ENCODE data around the gene FZR1. TPM values are rescaled to one million over a fixed set of nuclear protein-coding genes. Genes with fewer than 3 reads are reported as not detected.
"Not testable (repeated sequence)": the region's sequence is repeated elsewhere in the genome, so short reads cannot be mapped to it uniquely, and the experiment has no call there.

The FZR1 gene
- total RNA-seq, 1 donor, result 85.6 TPM

- DNase-seq (ENCODE audit: low read depth in 2 of 3, low spot score in 2 of 3), result no peak
Observed at GRCh38 chr19:3563709-3564524, 57.8 kb downstream of the FZR1 start.

DNA sequence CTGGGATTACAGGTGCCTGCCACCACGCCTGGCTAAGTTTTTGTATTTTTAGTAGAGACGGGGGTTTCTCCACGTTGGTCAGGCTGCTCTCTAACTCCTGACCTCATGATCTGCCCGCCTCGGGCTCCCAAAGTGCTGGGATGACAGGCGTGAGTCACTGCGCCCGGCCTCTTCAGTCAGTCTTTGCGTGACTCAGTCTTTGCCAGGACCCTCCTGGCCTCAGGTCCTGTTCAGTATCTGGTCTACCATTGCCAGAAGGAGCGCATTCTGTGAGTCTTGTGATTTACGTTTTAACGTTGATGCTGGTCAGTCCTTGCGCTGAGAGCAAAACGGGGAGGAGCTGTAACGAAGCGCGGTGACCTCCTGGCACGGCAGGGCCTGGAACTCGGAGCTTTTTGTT, 59.0 kb downstream of the FZR1 start:
- DNase-seq (ENCODE audit: low read depth in 2 of 3, low spot score in 2 of 3), result no peak

DNA sequence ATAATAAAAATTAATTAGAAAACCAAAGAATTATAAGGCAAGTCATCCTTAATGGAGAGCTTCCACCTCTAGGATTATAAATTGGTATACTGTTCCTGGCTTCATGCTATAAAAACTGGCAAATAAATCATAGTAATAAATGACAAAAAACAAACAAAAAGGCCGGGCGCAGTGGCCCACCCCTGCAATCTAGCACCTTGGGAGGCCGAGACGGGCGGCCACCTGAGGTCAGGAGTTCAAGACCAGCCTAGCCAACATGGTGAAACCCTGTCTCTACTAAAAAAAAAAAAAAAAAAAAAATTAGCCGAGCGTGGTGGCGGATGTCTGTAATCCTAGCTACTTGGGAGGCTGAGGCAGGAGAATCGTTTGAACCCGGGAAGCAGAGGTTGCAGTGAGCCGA, 63.9 kb downstream of the FZR1 start:
- DNase-seq (ENCODE audit: low read depth in 2 of 3, low spot score in 2 of 3), result not testable (repeated sequence)

DNA sequence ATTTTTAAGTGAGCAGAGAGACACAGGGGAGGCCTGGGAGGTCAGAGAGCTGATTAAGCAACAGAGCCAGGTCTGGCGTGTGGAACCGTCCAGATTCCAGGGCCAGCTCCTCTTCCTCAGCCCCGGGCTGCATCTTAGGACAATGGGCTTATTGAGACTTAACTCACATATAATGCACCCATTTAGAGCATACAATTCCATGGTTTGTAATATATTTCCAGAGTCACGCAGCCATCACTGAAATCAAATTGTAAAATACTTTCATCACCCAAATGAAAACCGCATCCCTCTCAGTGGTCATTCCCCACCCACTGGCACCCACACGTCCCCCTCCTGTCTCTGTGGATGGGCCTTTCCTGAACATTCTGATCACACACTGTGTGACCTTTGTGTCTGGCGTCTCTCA, 64.5 kb downstream of the FZR1 start:
- DNase-seq (ENCODE audit: low read depth in 2 of 3, low spot score in 2 of 3), result no peak

GRCh38 chr19:3572132-3572854, 66.2 kb downstream of the FZR1 start:
- DNase-seq (ENCODE audit: low read depth in 2 of 3, low spot score in 2 of 3), result peak; percentile 97 to 100 (median 100)

DNA sequence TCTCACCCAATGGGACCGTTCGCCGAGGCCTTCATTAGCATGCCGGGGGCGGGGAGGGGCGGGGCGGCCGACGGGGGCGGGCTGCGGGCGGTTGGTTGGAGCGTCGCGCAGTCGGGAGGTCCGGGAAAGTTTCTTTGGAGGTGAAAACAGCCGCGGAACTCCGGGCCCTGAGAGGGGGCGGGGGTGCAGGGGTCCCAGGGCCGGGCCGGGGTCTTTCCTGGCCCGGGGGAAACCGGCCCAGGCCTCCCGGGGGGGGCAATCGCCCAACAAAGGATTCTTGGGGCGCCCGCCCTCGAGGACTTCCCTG, 66.7 kb downstream of the FZR1 start, which contains the start of gene HMG20B:
HMG20B (plus strand) TSS at position 90 of the 307 bp plus-strand sequence. CDS start 366 bp downstream, outside the sequence.
- DNase-seq (ENCODE audit: low read depth in 2 of 3, low spot score in 2 of 3), result no peak

- peak in 1 of 3 donors; percentile 22 for DNase-seq (ENCODE audit: low read depth in 2 of 3, low spot score in 2 of 3)
Observed at GRCh38 chr19:3573162-3573857, 67.2 kb downstream of the FZR1 start.

- peak; percentile 41 to 96 (median 96) for DNase-seq (ENCODE audit: low read depth in 2 of 3, low spot score in 2 of 3)
Observed at GRCh38 chr19:3573858-3574637, 67.9 kb downstream of the FZR1 start.

- DNase-seq (ENCODE audit: low read depth in 2 of 3, low spot score in 2 of 3), result no peak
Observed at GRCh38 chr19:3575260-3575741, 69.2 kb downstream of the FZR1 start.

DNA sequence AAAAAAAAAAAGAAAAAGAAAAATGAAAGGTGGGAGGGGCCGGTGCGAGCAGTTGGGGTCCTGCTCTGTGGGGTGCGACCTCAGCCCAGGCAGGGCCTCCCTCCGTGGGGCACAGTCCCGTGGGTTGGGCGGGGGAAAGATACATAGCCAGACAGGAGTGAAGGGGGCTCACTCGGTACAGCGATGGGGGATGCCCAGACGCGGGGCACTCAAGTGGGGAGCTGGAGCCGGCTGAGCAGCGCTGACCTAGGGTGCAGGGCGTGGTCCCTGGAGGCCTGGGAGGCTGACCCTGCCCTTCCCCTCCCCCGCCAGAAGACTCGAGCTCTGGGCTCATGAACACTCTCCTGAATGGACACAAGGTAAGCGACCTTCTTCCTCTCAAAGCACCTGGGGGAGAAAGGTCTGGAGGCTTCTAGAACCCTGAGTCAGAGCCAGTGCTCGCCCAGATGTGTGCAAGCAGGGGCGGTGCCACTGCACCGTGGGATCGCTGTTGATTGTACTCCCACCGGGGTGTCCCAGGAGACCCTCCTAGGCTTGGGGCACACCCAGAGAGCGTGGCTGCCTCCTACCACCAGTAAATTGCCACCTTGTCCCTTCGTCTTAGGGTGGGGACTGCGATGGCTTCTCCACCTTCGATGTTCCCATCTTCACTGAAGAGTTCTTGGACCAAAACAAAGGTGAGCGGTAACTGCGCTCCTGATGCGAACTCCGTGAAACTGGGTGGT, 70.0 kb downstream of the FZR1 start:
- no peak for DNase-seq (ENCODE audit: low read depth in 2 of 3, low spot score in 2 of 3)

DNA sequence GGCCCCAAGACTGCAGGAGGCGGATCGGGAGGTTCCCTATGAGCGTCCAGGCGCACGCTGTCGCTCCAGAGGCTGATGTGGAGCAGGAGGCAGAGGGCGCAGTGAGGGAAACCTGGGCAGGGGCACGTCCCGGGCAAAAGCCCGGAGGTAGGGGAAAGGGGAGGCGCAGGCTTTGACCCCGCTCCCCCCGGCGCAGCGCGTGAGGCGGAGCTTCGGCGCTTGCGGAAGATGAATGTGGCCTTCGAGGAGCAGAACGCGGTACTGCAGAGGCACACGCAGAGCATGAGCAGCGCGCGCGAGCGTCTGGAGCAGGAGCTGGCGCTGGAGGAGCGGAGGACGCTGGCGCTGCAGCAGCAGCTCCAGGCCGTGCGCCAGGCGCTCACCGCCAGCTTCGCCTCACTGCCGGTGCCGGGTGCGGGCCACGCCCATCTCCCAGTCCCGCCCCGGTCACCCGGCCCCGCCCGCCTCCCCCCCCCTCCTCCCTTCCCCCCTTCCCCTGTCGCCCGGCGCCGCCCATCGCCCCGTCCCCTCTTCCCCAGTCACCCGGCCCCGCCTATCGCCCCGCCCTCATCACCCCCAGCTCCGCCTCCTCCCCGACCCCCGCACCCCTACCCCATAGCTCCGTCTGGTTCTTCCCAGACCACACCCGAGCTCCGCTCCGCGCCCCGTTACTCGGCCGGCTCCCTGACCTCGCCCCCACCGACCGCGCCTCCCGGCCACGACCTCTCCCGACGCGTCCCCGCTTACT, 70.8 kb downstream of the FZR1 start:
- DNase-seq (ENCODE audit: low read depth in 2 of 3, low spot score in 2 of 3), result peak in 1 of 3 donors; percentile 40

GRCh38 chr19:3577723-3578344, 71.7 kb downstream of the FZR1 start:
- DNase-seq (ENCODE audit: low read depth in 2 of 3, low spot score in 2 of 3), result no peak

DNA sequence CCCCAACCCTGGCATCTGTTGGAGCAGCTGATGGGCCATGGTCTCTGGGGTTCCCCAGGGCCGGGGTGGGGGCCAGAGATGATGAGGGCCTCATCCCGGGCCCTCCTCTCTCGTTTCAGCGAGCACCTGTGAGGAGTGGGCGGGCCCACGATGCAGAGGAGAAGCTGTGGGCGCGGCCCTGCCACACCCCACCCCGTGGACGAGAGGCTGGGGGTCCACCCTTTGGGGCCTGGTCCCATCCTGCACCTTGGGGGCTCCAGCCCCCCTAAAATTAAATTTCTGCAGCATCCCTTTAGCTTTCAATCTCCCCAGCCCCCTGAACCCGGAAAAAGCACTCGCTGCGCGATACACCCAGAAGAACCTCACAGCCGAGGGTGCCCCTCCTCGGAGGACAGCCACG, 72.3 kb downstream of the FZR1 start:
- no peak for DNase-seq (ENCODE audit: low read depth in 2 of 3, low spot score in 2 of 3)

DNA sequence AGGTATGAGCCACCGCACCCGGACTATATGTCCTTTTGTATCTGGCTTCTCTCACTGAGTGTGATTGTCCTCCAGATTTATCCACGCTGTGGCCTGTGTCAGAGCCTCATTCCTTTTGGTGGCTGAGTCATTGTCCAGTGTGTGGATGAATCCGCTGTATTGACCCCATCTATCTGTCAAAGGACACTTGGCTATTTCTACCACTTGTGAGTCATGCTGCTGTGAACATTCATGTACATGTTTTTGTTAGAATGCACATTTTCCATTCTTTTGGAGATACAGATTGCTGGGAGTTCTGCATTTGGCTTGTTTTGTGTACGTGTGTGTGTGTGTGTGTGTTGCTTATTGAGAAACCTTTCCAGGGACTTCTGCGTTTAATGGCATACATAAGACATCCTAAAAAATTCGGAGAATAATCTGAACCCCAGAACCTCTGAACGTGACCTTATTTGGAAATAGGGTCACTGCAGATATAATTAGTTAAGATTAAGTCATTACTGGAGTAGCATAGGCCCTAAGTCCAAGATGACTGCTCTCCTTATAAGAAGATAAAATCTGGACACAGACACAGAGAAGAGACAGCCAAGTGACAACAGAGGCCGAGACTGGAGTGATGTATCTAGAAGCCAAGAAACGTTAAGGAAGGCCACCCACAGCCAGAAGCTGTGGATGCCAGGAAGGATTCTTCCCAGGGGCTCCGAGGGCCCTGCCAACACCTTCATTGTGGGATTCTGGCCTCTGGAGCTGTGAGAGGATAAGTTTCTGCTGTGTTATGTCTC, 74.2 kb downstream of the FZR1 start:
- DNase-seq (ENCODE audit: low read depth in 2 of 3, low spot score in 2 of 3), result no peak

DNA sequence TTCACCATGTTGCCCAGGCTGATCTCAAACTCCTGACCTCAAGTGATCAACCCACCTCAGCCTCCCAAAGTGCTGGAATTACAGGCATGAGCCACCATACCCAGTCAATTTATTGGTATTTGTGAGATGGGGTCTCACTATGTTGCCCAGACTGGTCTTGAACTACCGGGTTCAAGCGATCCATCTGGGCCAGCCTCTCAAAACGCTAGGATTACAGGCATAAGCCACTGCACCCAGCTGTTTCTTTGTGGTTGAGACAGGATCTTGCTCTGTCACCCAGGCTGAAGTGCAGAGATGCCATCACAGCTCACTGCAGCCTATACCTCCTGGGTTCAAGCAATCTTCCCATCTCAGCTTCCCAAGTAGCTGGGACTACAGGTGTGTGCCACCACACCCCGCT, 75.7 kb downstream of the FZR1 start:
- not testable (repeated sequence) for DNase-seq (ENCODE audit: low read depth in 2 of 3, low spot score in 2 of 3)

DNA sequence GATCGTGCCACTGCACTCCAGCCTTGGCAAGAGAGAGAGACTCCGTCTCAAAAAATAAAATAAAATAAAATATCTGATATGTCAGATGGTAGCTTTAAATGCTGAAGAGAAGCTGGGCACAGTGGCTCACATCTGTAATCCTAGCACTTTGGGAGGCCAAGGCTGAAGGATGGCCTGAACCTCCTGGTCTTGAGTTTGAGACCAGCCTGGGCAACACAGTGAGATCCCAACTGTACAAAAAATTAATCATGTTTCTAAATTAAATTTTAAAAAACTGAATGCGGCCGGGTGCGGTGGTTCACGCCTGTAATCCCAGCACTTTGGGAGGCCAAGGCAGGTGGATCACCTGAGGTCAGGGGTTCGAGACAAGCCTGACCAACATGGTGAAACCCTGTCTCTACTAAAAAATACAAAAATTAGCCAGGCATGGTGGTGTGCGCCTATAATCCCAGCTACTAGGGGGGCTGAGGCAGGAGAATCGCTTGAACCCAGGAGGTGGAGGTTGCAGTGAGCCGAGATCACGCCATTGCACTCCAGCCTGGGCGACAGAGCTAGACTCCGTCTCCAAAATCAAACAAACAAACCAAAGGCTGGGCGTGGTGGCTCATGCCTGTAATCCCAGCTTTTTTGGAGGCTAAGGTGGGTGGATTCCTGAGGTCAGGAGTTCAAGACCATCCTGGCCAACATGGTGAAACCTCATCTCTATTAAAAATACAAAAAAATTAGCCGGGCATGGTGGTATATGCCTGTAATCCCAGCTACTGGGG, 78.1 kb downstream of the FZR1 start:
- not testable (repeated sequence) for DNase-seq (ENCODE audit: low read depth in 2 of 3, low spot score in 2 of 3)
